GM12891 (cell line): ENCODE measurements around the gene NAGPA.
"Not testable (repeated sequence)": the region's sequence is repeated elsewhere in the genome, so short reads cannot be mapped to it uniquely, and the experiment has no call there.

ENCODE experiments used
- DNase-seq: peaks from one replicate; pipeline ENCODE4 v3.0.0; 2011; ENCODE audit warnings: low spot score; ENCODE audit not compliant: insufficient read length
- FAIRE-seq: peaks from 2 replicates; lab custom pipeline; 2011; peaks lifted over from hg19 to GRCh38; lab: Jason Lieb, UNC
- PAX5 ChIP-seq: IDR thresholded peaks from 2 replicates; pipeline ENCODE4 v1.6.1; 2011; ENCODE audit warnings: low read length, moderate library complexity, mild to moderate bottlenecking; ENCODE audit not compliant: insufficient read depth, severe bottlenecking
- POLR2A ChIP-seq: IDR thresholded peaks from 2 replicates; pipeline ENCODE4 v1.6.1; 2011; ENCODE audit warnings: low read depth, low read length, control low read depth
- POLR2AphosphoS5 ChIP-seq: IDR thresholded peaks from 2 replicates; pipeline ENCODE4 v1.6.1; 2011; ENCODE audit warnings: low read depth, low read length, control low read depth
- POU2F2 ChIP-seq: IDR thresholded peaks from 2 replicates; pipeline ENCODE4 v1.6.1; 2011; ENCODE audit warnings: low read depth, mild to moderate bottlenecking, control low read depth, low read length, moderate library complexity
- SPI1 ChIP-seq: IDR thresholded peaks from 2 replicates; pipeline ENCODE4 v1.6.1; 2011; ENCODE audit warnings: low read depth, low read length, control low read depth
- TAF1 ChIP-seq: IDR thresholded peaks from 2 replicates; pipeline ENCODE4 v1.6.1; 2011; ENCODE audit warnings: low read depth, low read length, control low read depth

NAGPA gene

DNA sequence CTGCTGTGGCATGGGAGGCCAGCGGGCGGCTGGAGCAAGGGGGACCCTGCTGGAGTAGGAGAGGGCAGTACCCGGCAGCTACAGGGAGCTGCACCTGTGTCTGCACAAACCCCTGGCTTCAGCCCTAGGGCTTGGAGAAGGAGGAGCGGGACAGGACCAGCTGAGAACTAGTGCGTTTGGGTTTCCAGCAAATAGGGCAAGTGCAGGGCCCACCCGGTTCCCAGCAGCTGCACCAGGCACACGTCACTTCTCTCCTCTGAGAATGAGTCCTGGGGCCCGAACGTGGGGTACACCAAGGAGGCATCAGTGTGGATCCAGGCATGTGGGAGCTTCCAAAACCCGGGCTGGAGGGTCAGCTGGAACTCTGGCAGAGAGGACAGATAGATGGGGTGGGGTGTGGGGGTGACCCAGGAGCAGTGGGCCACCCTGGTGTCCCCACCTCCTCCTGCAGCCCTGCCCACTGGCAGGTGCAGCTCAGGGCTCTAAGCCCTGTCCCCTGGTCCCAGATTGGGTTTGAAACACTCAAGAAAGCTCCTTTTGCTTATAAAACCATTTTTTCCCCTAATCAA is 26.4 kb upstream of the NAGPA start:
- TF ChIP-seq POLR2A (no peak), TAF1 (no peak), SPI1 (no peak), POLR2AphosphoS5 (no peak), PAX5 (no peak), POU2F2 (no peak)

DNA sequence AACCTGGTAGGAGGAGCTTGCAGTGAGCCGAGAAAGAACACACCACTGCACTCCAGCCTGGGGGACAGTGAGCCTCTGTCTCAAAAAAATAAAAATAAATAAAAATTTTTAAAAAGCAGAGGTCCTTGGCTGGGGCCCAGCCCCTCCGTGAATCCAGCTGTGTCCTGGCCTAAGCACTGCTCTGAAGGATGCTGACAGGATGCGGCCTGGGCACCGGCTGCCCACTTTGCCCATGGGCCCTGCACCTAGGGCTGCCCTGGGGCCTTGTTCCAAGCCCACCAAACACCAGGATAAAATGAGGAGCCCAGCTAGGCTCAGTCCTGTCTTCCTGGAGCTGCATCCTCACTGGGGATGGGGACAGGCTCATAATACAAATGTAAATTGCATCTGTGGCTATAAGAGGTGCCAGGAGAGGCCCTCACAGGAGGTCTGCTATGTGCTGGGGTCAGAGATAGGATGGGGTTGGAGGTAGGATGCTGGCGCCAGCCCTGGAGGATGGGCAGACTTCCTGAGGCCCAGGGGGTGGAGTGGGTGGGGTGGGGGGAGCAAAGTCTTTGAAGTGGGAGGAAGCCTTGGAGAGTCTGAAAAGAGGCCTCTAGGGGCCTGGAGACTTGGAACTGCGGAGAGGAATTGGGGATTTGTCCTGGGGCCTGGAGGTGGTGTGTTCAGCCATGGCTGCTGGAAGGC is 25.8 kb upstream of the NAGPA start:
- DNase-seq (no peak), FAIRE-seq (no peak)
- TF ChIP-seq PAX5, result no peak
- no peak for TF ChIP-seq SPI1
- TF ChIP-seq TAF1, result no peak
- no peak for TF ChIP-seq POLR2AphosphoS5
- TF ChIP-seq POU2F2, result no peak

More for the DNA sequence above, 26.4 kb upstream of the NAGPA start:
- no peak for DNase-seq
- no peak for FAIRE-seq

- no peak for FAIRE-seq
- DNase-seq, result no peak
- no peak for TF ChIP-seq PAX5
- TF ChIP-seq POLR2AphosphoS5, result no peak
- no peak for TF ChIP-seq TAF1
- no peak for TF ChIP-seq SPI1
- TF ChIP-seq POU2F2, result no peak
- no peak for TF ChIP-seq POLR2A
Measured at GRCh38 chr16:5058476-5058875, 24.7 kb upstream of the NAGPA start.

DNA sequence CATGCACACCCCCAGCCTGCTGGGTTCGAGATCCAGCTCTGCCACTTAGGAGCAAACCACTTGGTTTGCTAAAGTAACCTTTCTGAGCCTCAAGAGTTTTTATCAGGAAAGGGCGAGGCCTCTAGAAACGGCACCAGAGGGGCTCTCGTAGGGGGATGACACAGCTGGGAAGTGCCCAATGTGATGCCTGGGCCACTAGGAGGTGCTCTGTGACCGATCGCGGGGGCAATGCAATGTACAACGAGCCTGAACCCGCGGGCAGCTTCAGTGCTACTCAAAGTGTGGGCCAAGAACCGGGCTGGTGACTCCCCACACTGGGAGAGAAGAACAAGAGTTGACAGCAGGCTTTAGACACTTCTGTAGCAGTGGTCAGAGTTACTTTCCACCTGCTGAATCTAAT is 22.6 kb upstream of the NAGPA start:
- FAIRE-seq (peak; percentile 5), DNase-seq (peak; percentile 60)
- TF ChIP-seq POU2F2 (no peak), POLR2AphosphoS5 (no peak), PAX5 (no peak), SPI1 (no peak), POLR2A (no peak), TAF1 (no peak)

DNA sequence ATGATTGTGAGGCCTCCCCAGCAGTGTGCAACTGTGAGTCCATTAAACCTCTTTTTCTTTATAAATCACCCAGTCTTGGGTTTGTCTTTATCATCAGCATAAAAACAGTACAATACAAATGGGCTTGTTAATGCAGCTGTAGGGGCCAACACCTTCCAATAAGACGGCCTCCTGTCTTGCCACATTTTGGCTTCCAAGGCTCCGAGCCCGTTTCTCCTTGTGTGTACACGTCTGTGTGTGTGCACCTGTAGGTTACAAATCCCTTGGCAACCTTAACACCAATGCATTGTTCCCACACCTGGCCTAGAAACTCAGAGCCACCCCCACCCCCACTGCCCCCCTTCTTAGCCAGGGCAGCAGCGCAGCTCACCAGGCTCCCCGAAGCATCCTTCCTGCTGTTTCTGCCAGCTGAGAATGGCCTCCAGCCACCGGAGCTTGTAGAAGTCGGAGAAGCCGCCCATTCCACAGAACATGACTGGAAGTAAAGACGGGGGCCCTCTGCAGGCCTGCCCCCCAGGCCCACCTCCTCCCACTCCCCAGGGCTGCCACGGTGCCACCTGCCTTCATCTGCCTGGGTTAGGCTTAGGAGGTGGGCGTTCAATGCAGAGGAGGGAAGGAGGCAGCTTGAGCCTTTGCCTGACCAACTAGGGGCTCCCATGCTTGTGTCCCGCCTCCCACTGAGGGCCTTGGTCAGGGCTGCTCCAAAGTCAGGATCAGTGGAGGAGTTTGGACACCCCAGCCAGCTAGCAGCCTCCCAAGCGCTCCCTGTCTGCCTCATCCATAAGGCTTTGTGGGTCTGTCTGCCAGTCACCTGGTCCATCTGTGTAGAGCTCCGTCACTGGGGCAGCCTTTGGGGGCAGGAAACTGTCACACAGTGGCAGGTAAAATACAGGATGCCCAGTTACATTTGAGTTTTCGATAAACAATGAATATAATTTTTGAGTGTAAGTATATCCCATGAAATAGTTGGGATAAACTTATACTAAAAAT is 21.4 kb upstream of the NAGPA start:
- DNase-seq (no peak), FAIRE-seq (no peak)
- TF ChIP-seq SPI1 (no peak), POLR2AphosphoS5 (no peak), POLR2A (no peak), TAF1 (no peak), POU2F2 (no peak), PAX5 (no peak)

GRCh38 chr16:5046914-5047313 is 13.2 kb upstream of the NAGPA start:
- DNase-seq, result no peak
- TF ChIP-seq POLR2A, result no peak
- TF ChIP-seq SPI1, result no peak
- TF ChIP-seq POLR2AphosphoS5, result no peak
- TF ChIP-seq POU2F2, result no peak
- TF ChIP-seq PAX5, result no peak
- TF ChIP-seq TAF1, result no peak
- no peak for FAIRE-seq

DNA sequence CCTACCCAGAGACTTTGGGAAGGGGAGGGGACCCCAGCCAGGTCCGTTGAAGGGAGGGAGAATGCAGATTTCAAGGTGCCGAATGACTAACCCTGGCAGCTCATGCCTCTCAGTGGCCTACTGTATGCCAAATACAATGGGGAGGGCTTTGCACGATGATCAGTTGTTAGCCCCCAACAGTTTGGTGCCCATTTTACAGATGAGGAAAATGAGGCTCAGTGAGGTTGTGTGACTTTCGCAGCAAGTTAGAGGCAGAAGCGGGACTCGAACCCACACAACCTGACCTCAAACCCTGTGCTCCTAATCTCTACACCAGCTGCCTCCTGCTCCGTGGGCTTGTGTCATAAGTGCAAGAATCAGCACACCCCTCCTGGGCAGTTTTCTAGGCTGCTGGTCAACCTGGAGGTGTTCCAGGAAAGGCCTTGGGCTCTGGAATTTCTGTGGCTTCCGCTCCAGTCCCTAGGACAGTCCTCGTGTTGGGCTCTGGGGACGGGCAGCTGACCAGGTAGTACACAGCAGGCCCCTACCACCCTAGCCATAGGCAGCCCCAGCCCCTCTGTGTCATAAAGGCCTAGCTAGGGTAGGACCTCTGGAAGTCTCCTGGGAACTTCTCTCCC is 11.9 kb upstream of the NAGPA start:
- DNase-seq (no peak), FAIRE-seq (no peak)
- no peak for TF ChIP-seq POLR2A
- no peak for TF ChIP-seq POU2F2
- TF ChIP-seq POLR2AphosphoS5, result no peak
- no peak for TF ChIP-seq PAX5
- no peak for TF ChIP-seq TAF1
- no peak for TF ChIP-seq SPI1

DNA sequence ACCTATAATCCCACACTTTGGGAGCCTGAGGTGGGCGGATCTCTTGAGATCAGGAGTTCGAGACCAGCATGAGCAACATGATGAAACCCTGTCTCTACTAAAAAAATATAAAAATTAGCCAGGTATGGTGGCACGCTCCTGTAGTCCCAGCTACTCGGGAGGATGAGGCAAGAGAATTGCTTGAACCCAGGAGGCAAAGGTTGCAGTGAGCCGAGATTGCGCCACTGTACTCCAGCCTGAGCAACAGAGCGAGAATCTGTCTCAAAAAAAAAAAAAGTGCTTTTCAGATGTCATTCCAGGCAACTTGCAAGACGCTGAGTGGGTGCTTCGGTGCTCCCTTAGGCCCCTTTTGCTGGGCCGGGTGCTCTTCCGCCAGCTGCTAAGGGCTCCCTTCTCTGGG is 10.8 kb upstream of the NAGPA start:
- not testable (repeated sequence) for DNase-seq, FAIRE-seq

DNA sequence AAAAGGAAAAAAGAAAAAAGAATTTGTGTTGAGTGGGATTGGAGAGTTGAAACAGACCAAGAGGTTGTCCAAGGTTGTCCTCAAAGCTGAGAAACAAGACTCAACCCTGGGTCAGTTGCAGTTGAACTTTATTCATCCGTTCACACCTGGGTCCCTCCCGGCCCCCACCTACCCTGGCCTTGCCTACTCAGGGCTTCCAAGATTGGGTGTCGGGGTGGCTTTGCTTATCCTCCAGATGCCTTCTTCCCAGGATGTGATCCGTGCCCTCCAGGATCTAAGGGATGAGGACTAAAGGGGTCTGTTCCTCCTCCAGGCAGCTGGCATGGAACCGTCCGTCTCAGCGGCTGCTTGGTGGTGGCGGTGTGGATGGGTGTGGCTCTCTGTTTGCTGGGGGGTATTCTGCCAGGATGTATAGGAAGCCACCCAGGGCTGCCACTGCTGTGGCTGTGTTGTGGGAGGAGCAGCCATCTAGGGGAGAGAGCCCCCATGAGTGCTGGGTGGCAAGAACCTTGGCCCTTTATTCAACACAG is 10.3 kb upstream of the NAGPA start:
- DNase-seq (no peak), FAIRE-seq (no peak)
- TF ChIP-seq PAX5 (no peak), POU2F2 (no peak), TAF1 (no peak), POLR2A (no peak), POLR2AphosphoS5 (no peak), SPI1 (no peak)
